Calu3 (cell line): ENCODE measurements around the gene DHX58. TPM values are rescaled to one million over a fixed set of nuclear protein-coding genes. Genes with fewer than 3 reads are reported as not detected.

ENCODE experiments used
- BruUV-seq: library from RNA; stranded (reverse); fragments of 400-500 nt; replicated peaks from 2 replicates; lab custom pipeline; 2021; lab: Mats Ljungman, UMichigan
- CTCF ChIA-PET: fragments of 300-600 bp; sonication (Branson Sonifier 250); formaldehyde crosslinking; loops from one replicate; lab custom pipeline; 2022; ENCODE audit warnings: antibody characterized with exemption; lab: Charles Lee
- DNase-seq: peaks from one replicate; pipeline ENCODE4 v3.0.0; 2022
- H3K27ac Mint-ChIP-seq: one replicate; pipeline ENCODE4 v1.8.0; 2022; ENCODE audit warnings: mixed read lengths; ENCODE audit not compliant: unreplicated experiment
- H3K27me3 Mint-ChIP-seq: one replicate; pipeline ENCODE4 v1.8.0; 2022; ENCODE audit warnings: mixed read lengths; ENCODE audit not compliant: unreplicated experiment
- H3K36me3 Mint-ChIP-seq: one replicate; pipeline ENCODE4 v1.8.0; 2022; ENCODE audit warnings: mild to moderate bottlenecking, moderate library complexity, mixed read lengths; ENCODE audit not compliant: insufficient read depth, unreplicated experiment
- H3K4me1 Mint-ChIP-seq: one replicate; pipeline ENCODE4 v1.8.0; 2022; ENCODE audit warnings: mild to moderate bottlenecking, low read depth, mixed read lengths; ENCODE audit not compliant: unreplicated experiment
- H3K4me3 Mint-ChIP-seq: one replicate; pipeline ENCODE4 v1.8.0; 2022; ENCODE audit warnings: mild to moderate bottlenecking, low read depth, moderate library complexity, mixed read lengths; ENCODE audit not compliant: unreplicated experiment
- H3K9me3 Mint-ChIP-seq: one replicate; pipeline ENCODE4 v1.8.0; 2022; ENCODE audit warnings: low read depth, mixed read lengths; ENCODE audit not compliant: unreplicated experiment
- CTCF ChIP-seq: fragments of 200-600 bp; IDR thresholded peaks from one replicate; pipeline ENCODE4 v1.8.0; 2022; ENCODE audit warnings: antibody characterized with exemption; ENCODE audit not compliant: unreplicated experiment
- intact Hi-C: fragments of 100-400 bp; cut with micrococcal nuclease; formaldehyde crosslinking; loops from one replicate; pipeline ENCODE4 v1.10.0; 2022; ENCODE audit not compliant: unreplicated experiment
- total RNA-seq: library from RNA; stranded (reverse); gene quantifications from 2 replicates; pipeline ENCODE4 v1.2.3, GENCODE V29; 2022

DHX58 gene
- total RNA-seq, 1 experiment from 2014 or later, result 45.6 TPM

- no peak for TF ChIP-seq CTCF
- H3K9me3 Mint-ChIP-seq, result no peaks in the 10 kb centered on the region
- DNase-seq, result no peak
- peaks cover 52% of the 10 kb centered on the region for H3K27me3 Mint-ChIP-seq
- no peak overlapping the region for H3K4me3 Mint-ChIP-seq
- CTCF ChIA-PET, result interaction anchor here (0.7 to 0.9 kb wide), 2 partner anchors 32 to 60 kb away, joined by 3 to 5 read pairs; partner anchors contain the start of gene NKIRAS2
- H3K36me3 Mint-ChIP-seq, result no peaks in the 10 kb centered on the region
- intact Hi-C loops, result no loop called here
- H3K4me1 Mint-ChIP-seq, result peaks cover 8% of the 10 kb centered on the region
- no peak overlapping the region for H3K27ac Mint-ChIP-seq
- BruUV-seq, result no TSS peak
Measured at GRCh38 chr17:42079541-42079940, 33.0 kb downstream of the DHX58 start.

- peaks cover 12% of the 10 kb centered on the region for H3K4me1 Mint-ChIP-seq
- intact Hi-C loops, result no loop called here
- no peak for TF ChIP-seq CTCF
- H3K36me3 Mint-ChIP-seq, result no peaks in the 10 kb centered on the region
- H3K27me3 Mint-ChIP-seq, result peaks cover 62% of the 10 kb centered on the region
- no peak overlapping the region for H3K27ac Mint-ChIP-seq
- CTCF ChIA-PET, result interaction anchor here (0.6 to 1.0 kb wide), 2 partner anchors 10 to 127 kb away, joined by 3 to 4 read pairs; no protein-coding TSS in a partner anchor
- no peak overlapping the region for H3K4me3 Mint-ChIP-seq
- no peaks in the 10 kb centered on the region for H3K9me3 Mint-ChIP-seq
- BruUV-seq, result no TSS peak
- no peak for DNase-seq
Measured at GRCh38 chr17:42078396-42079043, 34.0 kb downstream of the DHX58 start.

GRCh38 chr17:42077755-42078154 lies 34.8 kb downstream of the DHX58 start:
- Mint-ChIP-seq H3K27me3 (peaks cover 70% of the 10 kb centered on the region), H3K9me3 (no peaks in the 10 kb centered on the region), H3K4me1 (peaks cover 17% of the 10 kb centered on the region), H3K27ac (no peak overlapping the region), H3K4me3 (no peak overlapping the region), H3K36me3 (no peaks in the 10 kb centered on the region)
- no peak for TF ChIP-seq CTCF
- intact Hi-C loops, result no loop called here
- BruUV-seq, result no TSS peak
- no peak for DNase-seq
- CTCF ChIA-PET, result no interaction called here

- intact Hi-C loops, result no loop called here
- CTCF ChIA-PET, result no interaction called here
- Mint-ChIP-seq H3K4me3 (no peak overlapping the region), H3K4me1 (peaks cover 9% of the 10 kb centered on the region), H3K27me3 (peaks cover 76% of the 10 kb centered on the region), H3K9me3 (no peaks in the 10 kb centered on the region), H3K27ac (no peak overlapping the region), H3K36me3 (no peaks in the 10 kb centered on the region)
- TF ChIP-seq CTCF, result no peak
- DNase-seq, result no peak
- no TSS peak for BruUV-seq
Measured at GRCh38 chr17:42076797-42077559, 35.5 kb downstream of the DHX58 start.
